ENCODE results near the gene BTBD2.

The BTBD2 gene

GRCh38 chr19:2050991-2051772 lies 35.7 kb upstream of the BTBD2 start, which contains the start of gene MKNK2:
MKNK2 (minus strand) TSS chr19:2051244; CDS start chr19:2050851, 393 bp downstream.
- DNase-seq (ENCODE audit: low read depth, low spot score): no peak

- no peak for DNase-seq (ENCODE audit: low read depth, low spot score)
Observed at GRCh38 chr19:2050349-2050990, 35.0 kb upstream of the BTBD2 start.

GRCh38 chr19:2049741-2050348 lies 34.3 kb upstream of the BTBD2 start:
- no peak for DNase-seq (ENCODE audit: low read depth, low spot score)

GRCh38 chr19:2048959-2049740 lies 33.6 kb upstream of the BTBD2 start:
- no peak for DNase-seq (ENCODE audit: low read depth, low spot score)

GRCh38 chr19:2048104-2048958 lies 32.8 kb upstream of the BTBD2 start:
- no peak for DNase-seq (ENCODE audit: low read depth, low spot score)

GRCh38 chr19:2047449-2048103 lies 32.1 kb upstream of the BTBD2 start:
- DNase-seq (ENCODE audit: low read depth, low spot score): no peak

- DNase-seq (ENCODE audit: low read depth, low spot score): no peak
Observed at GRCh38 chr19:2047076-2047448, 31.5 kb upstream of the BTBD2 start.

GRCh38 chr19:2046046-2046907 lies 30.8 kb upstream of the BTBD2 start:
- DNase-seq (ENCODE audit: low read depth, low spot score): no peak

- no peak for DNase-seq (ENCODE audit: low read depth, low spot score)
Observed at GRCh38 chr19:2045501-2046045, 30.1 kb upstream of the BTBD2 start.

- DNase-seq (ENCODE audit: low read depth, low spot score): no peak
Observed at GRCh38 chr19:2044709-2045500, 29.4 kb upstream of the BTBD2 start.

GRCh38 chr19:2043961-2044708 lies 28.6 kb upstream of the BTBD2 start:
- no peak for DNase-seq (ENCODE audit: low read depth, low spot score)

- DNase-seq (ENCODE audit: low read depth, low spot score): no peak
Observed at GRCh38 chr19:2043251-2043641, 27.7 kb upstream of the BTBD2 start.

- no peak for DNase-seq (ENCODE audit: low read depth, low spot score)
Observed at GRCh38 chr19:2042485-2043250, 27.2 kb upstream of the BTBD2 start.

GRCh38 chr19:2041683-2042484 lies 26.4 kb upstream of the BTBD2 start:
- DNase-seq (ENCODE audit: low read depth, low spot score): no peak

- no peak for DNase-seq (ENCODE audit: low read depth, low spot score)
Observed at GRCh38 chr19:2041433-2041682, 25.8 kb upstream of the BTBD2 start.

GRCh38 chr19:2040647-2041432 lies 25.3 kb upstream of the BTBD2 start:
- DNase-seq (ENCODE audit: low read depth, low spot score): no peak
